Neural crest cell (in vitro differentiated cells): ENCODE data around the gene RS1. TPM values are rescaled to one million over a fixed set of nuclear protein-coding genes. Genes with fewer than 3 reads are reported as not detected.

Experiments
- DNase-seq: peaks from one replicate; pipeline ENCODE4 v3.0.0; 2021; ENCODE audit warnings: low read depth, mixed read lengths, low spot score
- H3K27ac Mint-ChIP-seq: one replicate; pipeline ENCODE4 v1.8.0; 2021; ENCODE audit warnings: mild to moderate bottlenecking, mixed read lengths; ENCODE audit not compliant: unreplicated experiment
- H3K27me3 Mint-ChIP-seq: 2 replicates; pipeline ENCODE4 v1.8.0; 2021; ENCODE audit warnings: low read depth, mild to moderate bottlenecking, mixed read lengths
- H3K36me3 Mint-ChIP-seq: 2 replicates; pipeline ENCODE4 v1.8.0; 2021; ENCODE audit warnings: low read depth, mild to moderate bottlenecking, mixed read lengths
- H3K4me1 Mint-ChIP-seq: 2 replicates; pipeline ENCODE4 v1.8.0; 2021; ENCODE audit warnings: mixed read lengths
- H3K4me3 Mint-ChIP-seq: one replicate; pipeline ENCODE4 v1.8.0; 2021; ENCODE audit warnings: mild to moderate bottlenecking, mixed read lengths
- H3K9me3 Mint-ChIP-seq: 2 replicates; pipeline ENCODE4 v1.8.0; 2021; ENCODE audit warnings: mixed read lengths
- total RNA-seq: library from RNA; stranded (reverse); gene quantifications from 2 replicates; pipeline ENCODE4 v1.2.1, GENCODE V29; 2021
- TF ChIP-seq, protein P1 (sequence below): fragments of 200-600 bp; sonication (generic); conservative IDR thresholded peaks from 2 replicates; pipeline ENCODE4 v1.5.0; 2021; ENCODE audit warnings: antibody characterized with exemption, mild to moderate bottlenecking

RS1 gene
- total RNA-seq, 1 donor from 2014 or later = not detected

DNA sequence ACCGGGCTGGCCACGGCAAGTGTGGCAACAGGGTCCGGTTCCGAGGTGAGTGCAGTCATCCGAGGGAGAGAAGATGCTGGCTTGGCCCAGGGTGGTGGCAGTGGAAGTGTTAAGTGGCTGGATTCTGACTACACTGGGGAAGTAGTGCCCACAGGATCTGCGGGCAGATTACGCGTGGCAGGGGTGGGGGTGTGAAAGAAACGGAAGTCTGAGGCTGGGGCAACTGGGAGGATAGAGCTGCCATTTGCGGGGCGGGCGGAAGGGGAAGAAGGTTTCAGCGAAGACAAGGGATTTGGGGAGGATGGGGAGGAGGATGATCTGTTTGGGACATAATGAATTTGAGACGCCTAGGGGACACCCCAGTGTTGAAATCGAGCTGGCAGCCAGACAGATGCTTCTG lies 5.3 kb downstream of the RS1 start:
- Mint-ChIP-seq H3K27me3 (no peaks in the 10 kb centered on the region), H3K9me3 (peaks cover 8% of the 10 kb centered on the region), H3K36me3 (no peaks in the 10 kb centered on the region), H3K4me1 (peaks cover 4% of the 10 kb centered on the region), H3K27ac (no peak overlapping the region), H3K4me3 (no peak overlapping the region)
- TF ChIP-seq, protein P1, sequence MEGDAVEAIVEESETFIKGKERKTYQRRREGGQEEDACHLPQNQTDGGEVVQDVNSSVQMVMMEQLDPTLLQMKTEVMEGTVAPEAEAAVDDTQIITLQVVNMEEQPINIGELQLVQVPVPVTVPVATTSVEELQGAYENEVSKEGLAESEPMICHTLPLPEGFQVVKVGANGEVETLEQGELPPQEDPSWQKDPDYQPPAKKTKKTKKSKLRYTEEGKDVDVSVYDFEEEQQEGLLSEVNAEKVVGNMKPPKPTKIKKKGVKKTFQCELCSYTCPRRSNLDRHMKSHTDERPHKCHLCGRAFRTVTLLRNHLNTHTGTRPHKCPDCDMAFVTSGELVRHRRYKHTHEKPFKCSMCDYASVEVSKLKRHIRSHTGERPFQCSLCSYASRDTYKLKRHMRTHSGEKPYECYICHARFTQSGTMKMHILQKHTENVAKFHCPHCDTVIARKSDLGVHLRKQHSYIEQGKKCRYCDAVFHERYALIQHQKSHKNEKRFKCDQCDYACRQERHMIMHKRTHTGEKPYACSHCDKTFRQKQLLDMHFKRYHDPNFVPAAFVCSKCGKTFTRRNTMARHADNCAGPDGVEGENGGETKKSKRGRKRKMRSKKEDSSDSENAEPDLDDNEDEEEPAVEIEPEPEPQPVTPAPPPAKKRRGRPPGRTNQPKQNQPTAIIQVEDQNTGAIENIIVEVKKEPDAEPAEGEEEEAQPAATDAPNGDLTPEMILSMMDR = no peak
- DNase-seq = no peak

DNA sequence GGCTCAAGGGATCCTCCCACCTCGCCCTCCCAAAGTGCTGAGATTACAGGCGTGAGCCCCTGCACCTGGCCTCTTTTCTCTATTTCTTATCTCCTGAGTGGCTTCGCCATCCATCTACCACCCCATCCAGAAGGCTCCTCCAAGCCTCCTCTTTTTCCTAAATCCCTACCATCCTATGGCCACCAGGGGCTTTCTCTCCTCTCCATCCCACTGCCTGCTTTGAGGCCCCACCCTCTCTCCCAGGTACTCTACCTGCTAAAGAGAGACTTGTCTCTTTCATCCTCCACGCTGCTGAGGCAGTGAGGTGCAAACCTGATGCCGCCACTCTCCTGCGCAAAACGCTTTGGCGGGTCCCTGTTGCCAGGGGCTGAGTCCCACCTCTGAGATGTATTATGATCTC lies 7.0 kb downstream of the RS1 start:
- peaks cover 8% of the 10 kb centered on the region for H3K9me3 Mint-ChIP-seq
- no peak for DNase-seq
- no peaks in the 10 kb centered on the region for H3K27me3 Mint-ChIP-seq
- H3K4me3 Mint-ChIP-seq = no peak overlapping the region
- H3K36me3 Mint-ChIP-seq = no peaks in the 10 kb centered on the region
- no peak overlapping the region for H3K27ac Mint-ChIP-seq
- peaks cover 4% of the 10 kb centered on the region for H3K4me1 Mint-ChIP-seq
- TF ChIP-seq, protein P1 = peak; percentile 15

DNA sequence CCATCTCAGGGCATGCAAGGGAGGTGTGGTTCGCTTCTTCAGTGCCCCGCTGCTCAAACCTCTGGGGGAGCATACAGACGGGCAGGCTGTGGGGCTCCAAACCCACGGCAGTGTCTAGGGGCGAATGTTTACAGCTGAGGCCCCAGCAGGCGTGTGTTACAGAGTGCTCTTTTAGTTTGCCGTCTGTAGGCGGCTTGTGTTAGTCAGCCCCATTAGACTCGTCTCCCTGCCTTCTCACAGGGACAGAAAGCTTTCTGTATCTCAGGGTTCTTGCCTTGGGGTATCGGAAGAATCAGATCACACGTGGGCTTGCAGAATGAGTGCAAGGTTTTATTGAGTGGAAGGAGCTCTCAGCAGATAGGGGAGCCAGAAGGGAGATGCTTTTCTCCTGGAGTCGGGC lies 10.6 kb downstream of the RS1 start:
- Mint-ChIP-seq H3K27ac (no peak overlapping the region), H3K4me1 (no peaks in the 10 kb centered on the region), H3K36me3 (no peaks in the 10 kb centered on the region), H3K27me3 (no peaks in the 10 kb centered on the region), H3K4me3 (no peak overlapping the region), H3K9me3 (peaks cover 8% of the 10 kb centered on the region)
- DNase-seq = no peak
- TF ChIP-seq, protein P1 = no peak

DNA sequence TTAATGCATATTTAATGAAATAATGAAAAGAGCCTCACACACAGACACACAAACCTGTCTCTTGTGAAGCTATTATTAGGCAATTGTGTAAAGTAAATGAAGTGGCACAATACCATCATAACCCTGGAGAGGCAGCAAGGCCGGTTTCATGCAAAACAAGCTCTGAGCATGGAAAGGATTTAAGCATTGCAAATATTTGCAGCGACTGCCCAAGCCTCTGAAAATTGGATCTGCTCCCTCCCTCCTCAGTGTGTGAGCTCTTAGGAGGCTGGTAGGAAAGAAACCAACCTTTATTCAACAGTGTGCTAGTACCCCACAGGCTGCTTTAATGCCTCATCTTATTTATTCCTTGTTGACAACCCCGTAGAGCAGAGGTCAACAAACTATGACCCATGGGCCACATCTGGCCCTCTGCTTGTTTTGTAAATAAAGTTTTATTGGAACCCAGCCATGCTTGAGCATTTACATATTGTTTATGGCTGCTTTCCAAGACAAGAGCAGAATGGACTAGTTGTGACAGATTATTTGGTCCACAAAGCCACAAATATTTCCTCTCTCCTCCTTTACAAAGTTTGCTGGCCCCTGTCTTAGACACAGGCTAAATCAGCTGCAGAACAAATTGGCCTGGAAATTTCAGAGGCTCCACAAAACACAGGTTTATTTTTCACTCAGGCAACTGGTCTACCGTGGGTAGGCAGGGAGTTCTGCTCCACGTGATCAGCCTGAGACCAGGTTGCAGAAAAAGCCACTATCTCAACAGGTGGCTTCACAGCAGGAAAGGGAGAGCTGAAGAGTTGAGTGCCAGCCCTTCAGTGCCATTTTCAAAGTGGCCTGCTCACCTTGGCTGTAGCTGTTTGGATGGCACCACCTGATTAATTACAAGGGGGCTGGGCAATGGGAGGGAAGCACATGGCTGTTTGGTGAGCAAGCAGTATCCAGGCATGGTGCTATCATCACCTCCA lies 16.8 kb downstream of the RS1 start:
- Mint-ChIP-seq H3K27ac (no peak overlapping the region), H3K4me1 (peaks cover under 1% of the 10 kb centered on the region), H3K9me3 (no peaks in the 10 kb centered on the region), H3K4me3 (no peak overlapping the region), H3K36me3 (no peaks in the 10 kb centered on the region), H3K27me3 (no peaks in the 10 kb centered on the region)
- DNase-seq = no peak
- TF ChIP-seq, protein P1 = no peak

GRCh38 chrX:18652636-18653035 lies 19.3 kb downstream of the RS1 start:
- DNase-seq = no peak
- Mint-ChIP-seq H3K27ac (no peak overlapping the region), H3K36me3 (no peaks in the 10 kb centered on the region), H3K4me1 (peaks cover 5% of the 10 kb centered on the region), H3K27me3 (no peaks in the 10 kb centered on the region), H3K4me3 (no peak overlapping the region), H3K9me3 (no peaks in the 10 kb centered on the region)
- TF ChIP-seq, protein P1 = no peak
